ENCODE data around the gene TTLL11. TPM values are rescaled to one million over a fixed set of nuclear protein-coding genes. Genes with fewer than 3 reads are reported as not detected.

The TTLL11 gene
- polyA plus RNA-seq, result 1 to 10 TPM; 2.3 to 4.5 TPM

GRCh38 chr9:122092611-122093506 is at the start of gene TTLL11:
Gene TTLL11, minus strand, starts transcription at chr9:122093308. Its CDS starts 160 bp downstream, at chr9:122093148.
- 0% methylated on average over 75 to 98 of the region's 98 CpGs for WGBS, 2 donors
- Histone ChIP-seq H3K27me3 (ENCODE audit: control insufficient read depth in 1 of 2, insufficient read depth in 2 of 2, low read length in 2 of 2) (no peaks in the 10 kb centered on the region), H3K4me3 (ENCODE audit: low read depth in 1 of 2, low read length in 2 of 2) (peak within 1 kb of the TSS; percentile 72 to 95), H3K36me3 (ENCODE audit: control insufficient read depth in 2 of 2, insufficient read depth in 2 of 2, low read length in 1 of 2) (no peaks in the 10 kb centered on the region), H3K4me1 (ENCODE audit: control insufficient read depth in 2 of 2, insufficient read depth in 2 of 2, low read length in 1 of 2) (peaks cover 3 to 9% of the 10 kb centered on the region in 2 donors), H3K9me3 (ENCODE audit: control insufficient read depth in 2 of 2, insufficient read depth in 1 of 2, low read depth in 1 of 2, low read length in 1 of 2) (no peaks in the 10 kb centered on the region), H3K27ac (ENCODE audit: low read depth in 2 of 2, low read length in 1 of 2) (peak within 1 kb of the TSS; percentile 72 to 73)

- H3K27ac ChIP-seq (ENCODE audit: low read depth in 2 of 2, low read length in 1 of 2), result no peak overlapping the region
- WGBS, 2 donors, result 78 to 81% methylated on average over 5 of the region's 5 CpGs
Measured at GRCh38 chr9:122141671-122142070, 48.6 kb upstream of the TTLL11 start.

GRCh38 chr9:122140368-122141193 is 47.5 kb upstream of the TTLL11 start:
- Histone ChIP-seq H3K4me3 (ENCODE audit: low read depth in 1 of 2, low read length in 2 of 2) (no peak overlapping the region), H3K27me3 (ENCODE audit: control insufficient read depth in 1 of 2, insufficient read depth in 2 of 2, low read length in 2 of 2) (no peaks in the 10 kb centered on the region), H3K4me1 (ENCODE audit: control insufficient read depth in 2 of 2, insufficient read depth in 2 of 2, low read length in 1 of 2) (no peaks in the 10 kb centered on the region), H3K27ac (ENCODE audit: low read depth in 2 of 2, low read length in 1 of 2) (no peak overlapping the region), H3K9me3 (ENCODE audit: control insufficient read depth in 2 of 2, insufficient read depth in 1 of 2, low read depth in 1 of 2, low read length in 1 of 2) (no peaks in the 10 kb centered on the region), H3K36me3 (ENCODE audit: control insufficient read depth in 2 of 2, insufficient read depth in 2 of 2, low read length in 1 of 2) (peaks cover 9 to 16% of the 10 kb centered on the region in 2 donors)
- WGBS, 2 donors, result 75 to 82% methylated on average over 8 of the region's 8 CpGs

More at GRCh38 chr9:122141671-122142070, 48.6 kb upstream of the TTLL11 start:
- Histone ChIP-seq H3K27me3 (ENCODE audit: control insufficient read depth in 1 of 2, insufficient read depth in 2 of 2, low read length in 2 of 2) (no peaks in the 10 kb centered on the region), H3K9me3 (ENCODE audit: control insufficient read depth in 2 of 2, insufficient read depth in 1 of 2, low read depth in 1 of 2, low read length in 1 of 2) (no peaks in the 10 kb centered on the region), H3K4me1 (ENCODE audit: control insufficient read depth in 2 of 2, insufficient read depth in 2 of 2, low read length in 1 of 2) (no peaks in the 10 kb centered on the region), H3K4me3 (ENCODE audit: low read depth in 1 of 2, low read length in 2 of 2) (no peak overlapping the region), H3K36me3 (ENCODE audit: control insufficient read depth in 2 of 2, insufficient read depth in 2 of 2, low read length in 1 of 2) (peaks cover 9 to 16% of the 10 kb centered on the region in 2 donors)

GRCh38 chr9:122138560-122139268 is 45.6 kb upstream of the TTLL11 start:
- Histone ChIP-seq H3K4me1 (ENCODE audit: control insufficient read depth in 2 of 2, insufficient read depth in 2 of 2, low read length in 1 of 2) (no peaks in the 10 kb centered on the region), H3K4me3 (ENCODE audit: low read depth in 1 of 2, low read length in 2 of 2) (no peak overlapping the region), H3K27ac (ENCODE audit: low read depth in 2 of 2, low read length in 1 of 2) (no peak overlapping the region), H3K9me3 (ENCODE audit: control insufficient read depth in 2 of 2, insufficient read depth in 1 of 2, low read depth in 1 of 2, low read length in 1 of 2) (no peaks in the 10 kb centered on the region), H3K27me3 (ENCODE audit: control insufficient read depth in 1 of 2, insufficient read depth in 2 of 2, low read length in 2 of 2) (no peaks in the 10 kb centered on the region), H3K36me3 (ENCODE audit: control insufficient read depth in 2 of 2, insufficient read depth in 2 of 2, low read length in 1 of 2) (peaks cover 5 to 6% of the 10 kb centered on the region in 2 donors)
- 67 to 70% methylated on average over 10 of the region's 10 CpGs for WGBS, 2 donors

GRCh38 chr9:122135529-122135859 is 42.4 kb upstream of the TTLL11 start:
- no peaks in the 10 kb centered on the region for H3K9me3 ChIP-seq (ENCODE audit: control insufficient read depth in 2 of 2, insufficient read depth in 1 of 2, low read depth in 1 of 2, low read length in 1 of 2)
- H3K27me3 ChIP-seq (ENCODE audit: control insufficient read depth in 1 of 2, insufficient read depth in 2 of 2, low read length in 2 of 2), result no peaks in the 10 kb centered on the region
- 84 to 90% methylated on average over 7 of the region's 7 CpGs for WGBS, 2 donors
- H3K36me3 ChIP-seq (ENCODE audit: control insufficient read depth in 2 of 2, insufficient read depth in 2 of 2, low read length in 1 of 2), result no peaks in the 10 kb centered on the region
- peaks cover 0 to 2% of the 10 kb centered on the region in 2 donors for H3K4me1 ChIP-seq (ENCODE audit: control insufficient read depth in 2 of 2, insufficient read depth in 2 of 2, low read length in 1 of 2)
- no peak overlapping the region for H3K27ac ChIP-seq (ENCODE audit: low read depth in 2 of 2, low read length in 1 of 2)
- no peak overlapping the region for H3K4me3 ChIP-seq (ENCODE audit: low read depth in 1 of 2, low read length in 2 of 2)

- 52 to 53% methylated on average over 12 of the region's 12 CpGs for WGBS, 2 donors
- Histone ChIP-seq H3K4me3 (ENCODE audit: low read depth in 1 of 2, low read length in 2 of 2) (no peak overlapping the region), H3K9me3 (ENCODE audit: control insufficient read depth in 2 of 2, insufficient read depth in 1 of 2, low read depth in 1 of 2, low read length in 1 of 2) (no peaks in the 10 kb centered on the region), H3K36me3 (ENCODE audit: control insufficient read depth in 2 of 2, insufficient read depth in 2 of 2, low read length in 1 of 2) (no peaks in the 10 kb centered on the region), H3K4me1 (ENCODE audit: control insufficient read depth in 2 of 2, insufficient read depth in 2 of 2, low read length in 1 of 2) (peaks cover 0 to 2% of the 10 kb centered on the region in 2 donors), H3K27me3 (ENCODE audit: control insufficient read depth in 1 of 2, insufficient read depth in 2 of 2, low read length in 2 of 2) (no peaks in the 10 kb centered on the region), H3K27ac (ENCODE audit: low read depth in 2 of 2, low read length in 1 of 2) (no peak overlapping the region)
Measured at GRCh38 chr9:122134822-122135528, 41.9 kb upstream of the TTLL11 start.

GRCh38 chr9:122133984-122134535 is 41.0 kb upstream of the TTLL11 start:
- no peak overlapping the region for H3K4me3 ChIP-seq (ENCODE audit: low read depth in 1 of 2, low read length in 2 of 2)
- H3K36me3 ChIP-seq (ENCODE audit: control insufficient read depth in 2 of 2, insufficient read depth in 2 of 2, low read length in 1 of 2), result no peaks in the 10 kb centered on the region
- no peaks in the 10 kb centered on the region for H3K9me3 ChIP-seq (ENCODE audit: control insufficient read depth in 2 of 2, insufficient read depth in 1 of 2, low read depth in 1 of 2, low read length in 1 of 2)
- WGBS, 2 donors, result 73 to 79% methylated on average over 17 of the region's 17 CpGs
- no peak overlapping the region for H3K27ac ChIP-seq (ENCODE audit: low read depth in 2 of 2, low read length in 1 of 2)
- peaks cover 0 to 2% of the 10 kb centered on the region in 2 donors for H3K4me1 ChIP-seq (ENCODE audit: control insufficient read depth in 2 of 2, insufficient read depth in 2 of 2, low read length in 1 of 2)
- no peaks in the 10 kb centered on the region for H3K27me3 ChIP-seq (ENCODE audit: control insufficient read depth in 1 of 2, insufficient read depth in 2 of 2, low read length in 2 of 2)

- H3K4me3 ChIP-seq (ENCODE audit: low read depth in 1 of 2, low read length in 2 of 2), result no peak overlapping the region
- H3K27ac ChIP-seq (ENCODE audit: low read depth in 2 of 2, low read length in 1 of 2), result no peak overlapping the region
- WGBS, 2 donors, result 72 to 82% methylated on average over 12 of the region's 12 CpGs
- peaks cover 0 to 2% of the 10 kb centered on the region in 2 donors for H3K4me1 ChIP-seq (ENCODE audit: control insufficient read depth in 2 of 2, insufficient read depth in 2 of 2, low read length in 1 of 2)
- no peaks in the 10 kb centered on the region for H3K9me3 ChIP-seq (ENCODE audit: control insufficient read depth in 2 of 2, insufficient read depth in 1 of 2, low read depth in 1 of 2, low read length in 1 of 2)
- H3K27me3 ChIP-seq (ENCODE audit: control insufficient read depth in 1 of 2, insufficient read depth in 2 of 2, low read length in 2 of 2), result no peaks in the 10 kb centered on the region
- no peaks in the 10 kb centered on the region for H3K36me3 ChIP-seq (ENCODE audit: control insufficient read depth in 2 of 2, insufficient read depth in 2 of 2, low read length in 1 of 2)
Measured at GRCh38 chr9:122133263-122133983, 40.3 kb upstream of the TTLL11 start.

All from esophagus (tissue), 2 donors.